Lower lobe of right lung (tissue), 2 donors: ENCODE measurements around the gene DNAAF5. TPM values are rescaled to one million over a fixed set of nuclear protein-coding genes. Genes with fewer than 3 reads are reported as not detected.

Experiments
- ATAC-seq, 2 donors: fragments of 200-7000 bp; cut with Tn5 transposase; one replicate each; pipeline ENCODE4 v1.9.1; 2020 to 2022; ENCODE audit warnings: mild to moderate bottlenecking in 2 of 2, moderate library complexity in 2 of 2
- DNase-seq: peaks from one replicate; pipeline ENCODE4 v3.0.0-alpha.2; 2020
- H3K27ac ChIP-seq: fragments of 200-600 bp; one replicate; pipeline ENCODE4 v1.8.0; 2022
- H3K27me3 ChIP-seq: fragments of 200-600 bp; one replicate; pipeline ENCODE4 v1.8.0; 2022; ENCODE audit warnings: low read depth
- H3K36me3 ChIP-seq: fragments of 200-600 bp; one replicate; pipeline ENCODE4 v1.8.0; 2022; ENCODE audit warnings: mild to moderate bottlenecking
- H3K4me1 ChIP-seq: fragments of 200-600 bp; one replicate; pipeline ENCODE4 v1.8.0; 2022
- H3K4me3 ChIP-seq: fragments of 200-600 bp; one replicate; pipeline ENCODE4 v1.8.0; 2022; ENCODE audit warnings: mild to moderate bottlenecking
- H3K9me3 ChIP-seq: fragments of 200-600 bp; one replicate; pipeline ENCODE4 v1.8.0; 2022
- intact Hi-C: fragments of 100-400 bp; cut with DNase I; formaldehyde crosslinking; loops from one replicate; pipeline ENCODE4 v1.11.0; 2022
- total RNA-seq: library from RNA; stranded (reverse); fragmentation: NEBNext Ultra II Directional; extraction: Animal tissue kit (Norgen Biotek cat#: 25700); gene quantifications from one replicate; pipeline ENCODE4 v1.2.1, GENCODE V29; 2021
- TF ChIP-seq, protein P1 (sequence below): fragments of 200-600 bp; IDR thresholded peaks from one replicate; pipeline ENCODE4 v1.8.0; 2022; ENCODE audit warnings: antibody characterized with exemption, mild to moderate bottlenecking
- donor health status: DM: no; HTN: yes; CAD: no; lungs with severe emphysema.

DNAAF5 gene
- total RNA-seq, 1 donor from 2014 or later = 22.4 TPM

DNA sequence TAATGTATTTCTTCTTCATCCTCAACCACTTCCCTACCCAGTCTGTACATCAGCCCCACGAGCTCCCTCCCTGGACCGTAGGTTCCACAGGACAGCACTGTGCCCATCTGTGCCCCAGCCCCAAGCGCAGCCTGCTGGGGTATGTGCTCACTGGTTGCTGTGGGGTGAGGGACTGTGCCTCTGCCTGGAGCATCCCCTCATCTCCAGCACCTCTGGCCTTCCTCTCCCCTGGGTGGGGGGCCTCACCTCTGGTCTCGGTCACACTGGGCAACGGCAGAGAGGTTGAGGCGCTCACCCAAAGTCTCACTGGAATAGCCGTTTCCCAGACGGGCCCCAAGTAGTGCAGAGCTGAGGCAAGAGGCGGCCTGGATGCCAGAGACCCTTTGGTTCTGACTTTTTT lies 2.1 kb downstream of the DNAAF5 start:
- intact Hi-C loops = no loop called here
- ATAC-seq (no peak), DNase-seq (peak; percentile 33)
- Histone ChIP-seq H3K4me3 (no peak overlapping the region), H3K27ac (no peak overlapping the region), H3K36me3 (peaks cover 31% of the 10 kb centered on the region), H3K27me3 (no peaks in the 10 kb centered on the region), H3K9me3 (no peaks in the 10 kb centered on the region), H3K4me1 (peaks cover 21% of the 10 kb centered on the region)
- TF ChIP-seq, protein P1, sequence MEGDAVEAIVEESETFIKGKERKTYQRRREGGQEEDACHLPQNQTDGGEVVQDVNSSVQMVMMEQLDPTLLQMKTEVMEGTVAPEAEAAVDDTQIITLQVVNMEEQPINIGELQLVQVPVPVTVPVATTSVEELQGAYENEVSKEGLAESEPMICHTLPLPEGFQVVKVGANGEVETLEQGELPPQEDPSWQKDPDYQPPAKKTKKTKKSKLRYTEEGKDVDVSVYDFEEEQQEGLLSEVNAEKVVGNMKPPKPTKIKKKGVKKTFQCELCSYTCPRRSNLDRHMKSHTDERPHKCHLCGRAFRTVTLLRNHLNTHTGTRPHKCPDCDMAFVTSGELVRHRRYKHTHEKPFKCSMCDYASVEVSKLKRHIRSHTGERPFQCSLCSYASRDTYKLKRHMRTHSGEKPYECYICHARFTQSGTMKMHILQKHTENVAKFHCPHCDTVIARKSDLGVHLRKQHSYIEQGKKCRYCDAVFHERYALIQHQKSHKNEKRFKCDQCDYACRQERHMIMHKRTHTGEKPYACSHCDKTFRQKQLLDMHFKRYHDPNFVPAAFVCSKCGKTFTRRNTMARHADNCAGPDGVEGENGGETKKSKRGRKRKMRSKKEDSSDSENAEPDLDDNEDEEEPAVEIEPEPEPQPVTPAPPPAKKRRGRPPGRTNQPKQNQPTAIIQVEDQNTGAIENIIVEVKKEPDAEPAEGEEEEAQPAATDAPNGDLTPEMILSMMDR = no peak

DNA sequence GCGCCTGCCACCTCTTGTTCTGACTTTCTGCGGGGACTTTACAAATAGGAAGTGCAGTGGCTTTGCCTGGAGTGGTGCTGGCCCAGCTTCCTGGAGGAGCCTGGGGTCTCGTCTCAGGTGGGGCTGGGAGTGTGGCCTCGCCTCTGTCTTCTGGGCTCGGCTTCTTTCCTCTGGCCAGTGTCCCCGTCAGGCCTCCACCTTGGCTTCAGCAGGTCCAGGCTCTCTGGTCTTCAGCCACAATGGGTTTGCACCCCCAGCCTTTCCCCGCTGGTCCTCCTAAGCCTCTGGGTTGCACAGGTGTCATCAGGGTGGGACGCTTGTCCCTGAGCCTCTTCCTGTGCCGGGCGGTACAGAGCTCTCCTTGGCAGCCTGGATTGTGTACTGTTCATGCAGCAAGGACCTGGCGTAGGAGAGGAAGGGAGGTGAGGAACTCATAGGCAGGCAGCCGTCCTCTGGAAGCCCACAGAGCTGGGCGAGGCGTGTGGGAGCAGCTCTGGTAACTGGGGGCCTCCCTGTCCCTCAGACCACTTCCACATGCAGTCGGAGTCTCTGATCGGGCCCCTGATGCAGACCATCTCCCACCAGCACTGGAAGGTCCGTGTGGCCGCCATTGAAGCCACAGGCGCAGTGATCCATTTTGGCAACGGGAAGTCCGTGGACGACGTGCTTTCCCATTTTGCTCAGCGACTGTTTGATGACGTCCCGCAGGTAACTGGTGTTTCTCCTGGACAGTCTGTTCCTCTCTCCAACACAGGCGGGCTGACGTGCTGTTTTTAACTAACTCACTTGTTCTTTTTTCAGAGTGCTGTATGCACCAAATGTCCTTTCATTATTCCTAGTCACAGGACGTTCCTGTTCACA lies 2.9 kb downstream of the DNAAF5 start:
- ATAC-seq (no peak), DNase-seq (peak; percentile 33)
- no peak overlapping the region for H3K4me3 ChIP-seq
- H3K9me3 ChIP-seq = peaks cover 7% of the 10 kb centered on the region
- intact Hi-C loops = no loop called here
- peaks cover 34% of the 10 kb centered on the region for H3K36me3 ChIP-seq
- peaks cover 21% of the 10 kb centered on the region for H3K4me1 ChIP-seq
- TF ChIP-seq, protein P1 = no peak
- H3K27ac ChIP-seq = no peak overlapping the region
- H3K27me3 ChIP-seq = no peaks in the 10 kb centered on the region

DNA sequence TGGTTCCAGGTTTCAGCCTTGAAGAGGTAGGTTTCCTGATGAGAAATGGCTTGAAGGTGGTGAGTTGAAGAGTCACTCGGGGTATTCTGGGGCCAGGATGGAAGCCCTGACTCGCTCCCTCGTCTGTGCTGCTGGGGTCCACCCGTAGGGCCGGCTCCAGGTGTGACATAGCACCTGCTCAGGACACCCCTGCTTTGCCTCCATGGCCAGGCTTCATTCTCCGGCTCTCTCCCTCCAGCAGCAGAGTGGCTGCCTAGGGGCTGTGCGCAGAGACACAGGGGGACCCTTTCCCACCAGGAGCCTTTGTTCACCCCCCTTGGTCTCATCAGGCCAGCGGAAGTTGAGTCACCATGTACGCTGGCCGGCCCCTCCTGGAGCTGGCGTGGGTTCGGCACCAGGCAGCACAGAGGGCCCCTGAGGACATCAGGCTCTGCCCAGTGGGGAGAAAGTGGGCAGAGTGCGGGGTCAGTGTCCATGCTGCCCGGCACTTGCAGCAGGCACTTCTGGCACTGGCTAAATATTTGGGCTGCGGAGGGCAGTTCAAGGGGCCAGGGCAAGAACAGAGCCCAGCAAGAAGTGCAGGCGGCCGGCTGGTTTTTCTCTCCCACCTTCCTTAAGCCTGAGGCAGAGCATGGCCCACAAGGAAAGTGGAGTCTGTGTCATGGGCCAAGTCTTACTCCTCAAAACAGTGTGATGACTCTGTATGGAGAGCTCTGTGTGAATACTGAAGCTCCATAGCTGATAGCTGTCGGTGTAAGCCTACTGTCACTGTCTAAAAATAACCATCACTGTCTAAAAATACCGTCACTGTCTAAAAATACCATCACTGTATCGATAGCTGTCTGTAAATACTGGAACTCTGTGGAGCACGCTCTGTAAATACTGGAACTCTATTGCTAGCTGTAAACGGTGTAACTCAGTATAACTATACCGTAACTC lies 4.3 kb downstream of the DNAAF5 start:
- H3K27me3 ChIP-seq = no peaks in the 10 kb centered on the region
- no peak overlapping the region for H3K27ac ChIP-seq
- TF ChIP-seq, protein P1 = no peak
- peaks cover 19% of the 10 kb centered on the region for H3K4me1 ChIP-seq
- ATAC-seq (no peak), DNase-seq (peak; percentile 25)
- intact Hi-C loops = no loop called here
- peaks cover 34% of the 10 kb centered on the region for H3K36me3 ChIP-seq
- peaks cover 12% of the 10 kb centered on the region for H3K9me3 ChIP-seq
- H3K4me3 ChIP-seq = no peak overlapping the region

DNA sequence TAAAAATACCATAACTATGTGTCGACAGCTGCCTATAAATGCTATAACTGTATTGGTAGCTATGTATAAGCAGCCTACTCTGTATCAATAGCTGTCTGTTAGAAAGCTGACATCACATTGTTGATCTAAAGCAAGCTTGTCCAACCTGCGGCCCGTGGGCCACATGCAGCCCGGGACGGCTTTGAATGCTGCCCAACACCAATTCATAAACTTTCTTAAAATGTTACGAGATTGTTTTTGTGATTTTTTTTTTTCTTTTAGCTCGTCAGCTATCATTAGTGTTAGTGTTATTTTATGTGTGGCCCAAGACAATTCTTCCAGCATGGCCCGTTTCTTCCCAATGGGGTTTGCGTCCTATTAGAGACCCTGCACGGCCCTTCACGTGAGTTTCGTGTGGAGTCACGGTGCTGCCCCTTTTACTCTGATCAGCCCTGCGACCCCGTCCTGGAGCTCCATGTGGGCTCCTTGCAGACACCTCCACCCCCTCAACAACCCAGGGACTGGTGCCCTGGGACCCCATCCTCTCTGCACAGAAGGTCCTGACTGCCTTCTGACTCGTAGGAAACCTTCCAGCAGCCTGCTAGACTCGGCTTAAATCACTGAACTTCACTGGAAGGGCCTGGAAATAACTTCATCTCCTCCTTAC lies 5.1 kb downstream of the DNAAF5 start:
- H3K4me1 ChIP-seq = peaks cover 12% of the 10 kb centered on the region
- DNase-seq (peak; percentile 24), ATAC-seq (no peak)
- intact Hi-C loops = no loop called here
- no peak overlapping the region for H3K4me3 ChIP-seq
- peaks cover 12% of the 10 kb centered on the region for H3K9me3 ChIP-seq
- TF ChIP-seq, protein P1 = no peak
- no peak overlapping the region for H3K27ac ChIP-seq
- H3K36me3 ChIP-seq = peaks cover 34% of the 10 kb centered on the region
- H3K27me3 ChIP-seq = no peaks in the 10 kb centered on the region

DNA sequence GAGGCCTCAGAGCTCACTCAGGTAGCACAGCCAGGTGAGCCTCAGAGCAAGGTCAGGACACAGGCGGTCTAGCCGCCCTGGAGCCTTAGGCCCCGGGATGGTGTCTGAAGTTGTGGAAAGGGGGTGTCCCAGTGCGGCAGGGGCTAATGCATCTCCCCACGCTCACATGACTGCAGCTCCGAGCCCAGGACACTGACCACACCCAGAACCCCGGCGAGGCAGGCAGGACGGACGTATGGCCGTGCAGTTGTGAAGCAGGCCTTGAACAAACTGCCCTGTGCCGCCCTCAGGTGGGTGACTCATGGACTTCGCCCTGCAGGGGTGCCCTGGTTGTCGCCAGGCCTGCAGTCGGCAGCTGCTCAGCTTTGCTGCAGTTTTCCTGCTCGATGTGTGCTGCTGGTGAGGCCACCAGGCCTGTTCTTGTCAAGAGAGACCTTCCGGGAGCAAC lies 5.6 kb downstream of the DNAAF5 start:
- H3K36me3 ChIP-seq = peaks cover 34% of the 10 kb centered on the region
- TF ChIP-seq, protein P1 = peak; percentile 38
- DNase-seq = peak; percentile 62
- intact Hi-C loops = no loop called here
- H3K27ac ChIP-seq = no peak overlapping the region
- no peak overlapping the region for H3K4me3 ChIP-seq
- peaks cover 12% of the 10 kb centered on the region for H3K4me1 ChIP-seq
- H3K9me3 ChIP-seq = peaks cover 12% of the 10 kb centered on the region
- H3K27me3 ChIP-seq = no peaks in the 10 kb centered on the region
- ATAC-seq = peak; percentile 50 to 81
